Inferior parietal cortex (tissue), 1 donor: Measurements from ENCODE around the gene TMC3.

Source experiments
- DNase-seq: peaks from one replicate; pipeline ENCODE4 v3.0.0-alpha.2; 2016; ENCODE audit errors: extremely low spot score

Gene TMC3

GRCh38 chr15:81297603-81298575 lies 76.1 kb downstream of the TMC3 start:
- DNase-seq, result no peak

- no peak for DNase-seq
These were observed 76.9 kb downstream of the TMC3 start for GRCh38 chr15:81297147-81297572.

- no peak for DNase-seq
These were observed 77.3 kb downstream of the TMC3 start for GRCh38 chr15:81296673-81297072.

GRCh38 chr15:81296186-81296585 lies 77.8 kb downstream of the TMC3 start:
- no peak for DNase-seq

- DNase-seq, result no peak
These were observed 78.4 kb downstream of the TMC3 start for GRCh38 chr15:81295486-81296121.

GRCh38 chr15:81294516-81294880 lies 79.5 kb downstream of the TMC3 start:
- DNase-seq, result no peak

GRCh38 chr15:81293728-81294515 lies 80.1 kb downstream of the TMC3 start:
- DNase-seq, result no peak

GRCh38 chr15:81292523-81293001 lies 81.5 kb downstream of the TMC3 start:
- DNase-seq, result no peak

- no peak for DNase-seq
These were observed 82.0 kb downstream of the TMC3 start for GRCh38 chr15:81291916-81292522.

- no peak for DNase-seq
These were observed 84.1 kb downstream of the TMC3 start for GRCh38 chr15:81289910-81290309.

- no peak for DNase-seq
These were observed 85.4 kb downstream of the TMC3 start for GRCh38 chr15:81288616-81289015.

GRCh38 chr15:81288040-81288439 lies 86.0 kb downstream of the TMC3 start:
- no peak for DNase-seq

- no peak for DNase-seq
These were observed 87.3 kb downstream of the TMC3 start for GRCh38 chr15:81286621-81287121.

GRCh38 chr15:81285461-81285860 lies 88.6 kb downstream of the TMC3 start:
- DNase-seq, result no peak

GRCh38 chr15:81284256-81285031 lies 89.6 kb downstream of the TMC3 start:
- DNase-seq, result no peak

- DNase-seq, result no peak
These were observed 91.1 kb downstream of the TMC3 start for GRCh38 chr15:81282911-81283310.

- no peak for DNase-seq
These were observed 91.5 kb downstream of the TMC3 start for GRCh38 chr15:81282606-81282895.

- DNase-seq, result no peak
These were observed 92.0 kb downstream of the TMC3 start for GRCh38 chr15:81281766-81282605.

- DNase-seq, result no peak
These were observed 92.6 kb downstream of the TMC3 start for GRCh38 chr15:81281456-81281735.
